NCI-H2171 (cell line): ENCODE results near the gene NSD1.
"Not testable (repeated sequence)": the region's sequence is repeated elsewhere in the genome, so short reads cannot be mapped to it uniquely, and the experiment has no call there.

Source experiments
- DNase-seq: peaks from one replicate; lab custom pipeline; 2025; lab: John Stamatoyannopoulos, UW

NSD1 gene

DNA sequence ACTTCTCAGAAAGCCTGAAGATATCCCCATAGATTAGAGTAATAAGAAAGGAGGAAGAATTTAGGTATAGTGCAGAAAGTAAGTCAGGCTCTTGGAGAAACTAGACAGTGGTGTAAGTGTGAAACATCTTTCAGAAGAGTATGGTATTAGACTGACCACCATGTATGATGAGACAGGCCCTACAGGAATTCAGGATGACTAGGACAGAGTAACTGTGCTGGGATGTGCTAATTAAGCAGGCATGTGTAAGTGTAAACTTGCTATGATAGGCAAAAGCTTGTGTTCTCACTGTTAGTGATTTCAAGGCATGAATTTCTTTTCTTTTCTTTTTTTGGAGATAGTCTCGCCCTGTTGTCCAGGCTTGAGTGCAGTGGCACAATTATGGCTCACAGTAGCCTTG is 99.2 kb downstream of the NSD1 start:
- DNase-seq, result no peak

DNA sequence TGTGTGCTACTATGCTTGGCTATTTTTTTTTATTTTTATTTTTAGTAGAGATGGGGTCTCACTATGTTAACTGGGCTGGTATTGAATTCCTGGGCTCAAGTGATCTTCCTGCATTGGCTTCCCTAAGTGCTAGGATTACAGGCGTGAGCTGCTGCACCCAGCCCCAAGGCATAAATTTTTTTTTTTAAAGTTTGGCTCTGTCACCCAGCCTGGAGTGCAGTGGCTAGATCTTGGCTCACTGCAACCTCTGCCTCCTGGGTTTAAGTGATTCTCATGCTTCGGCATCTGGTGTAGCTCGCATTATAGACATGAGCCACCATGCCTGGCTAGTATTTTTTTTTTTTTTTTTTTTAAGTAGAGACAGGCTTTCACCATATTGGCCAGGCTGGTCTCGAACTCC is 99.6 kb downstream of the NSD1 start:
- no peak for DNase-seq

DNA sequence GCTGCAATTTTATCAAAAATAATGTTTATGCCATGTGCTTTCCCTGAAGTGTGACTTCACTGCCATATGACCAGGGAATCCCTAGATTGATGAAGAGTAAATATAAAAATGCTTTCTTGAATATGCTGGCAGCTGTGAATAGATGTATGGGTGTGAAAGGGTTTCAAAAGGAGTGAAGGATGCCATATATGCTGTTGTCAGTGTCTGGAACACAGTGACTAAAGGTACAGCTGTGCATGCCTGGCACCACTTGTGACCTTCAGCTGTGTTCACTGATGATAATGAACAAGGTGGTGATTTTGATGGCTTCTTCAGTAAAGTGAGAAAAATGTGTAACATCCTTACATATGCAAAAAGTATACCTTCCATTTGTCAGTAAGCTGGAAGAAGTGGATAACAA is 100.2 kb downstream of the NSD1 start:
- no peak for DNase-seq

GRCh38 chr5:177234841-177235240 is 101.3 kb downstream of the NSD1 start:
- no peak for DNase-seq

GRCh38 chr5:177241768-177242167 is 108.2 kb downstream of the NSD1 start:
- DNase-seq, result no peak

- no peak for DNase-seq
Observed at GRCh38 chr5:177242304-177242703, 108.7 kb downstream of the NSD1 start.

- no peak for DNase-seq
Observed at GRCh38 chr5:177249761-177250537, 116.4 kb downstream of the NSD1 start.

GRCh38 chr5:177253252-177253651 is 119.7 kb downstream of the NSD1 start:
- no peak for DNase-seq

GRCh38 chr5:177256296-177256695 is 122.7 kb downstream of the NSD1 start:
- no peak for DNase-seq

DNA sequence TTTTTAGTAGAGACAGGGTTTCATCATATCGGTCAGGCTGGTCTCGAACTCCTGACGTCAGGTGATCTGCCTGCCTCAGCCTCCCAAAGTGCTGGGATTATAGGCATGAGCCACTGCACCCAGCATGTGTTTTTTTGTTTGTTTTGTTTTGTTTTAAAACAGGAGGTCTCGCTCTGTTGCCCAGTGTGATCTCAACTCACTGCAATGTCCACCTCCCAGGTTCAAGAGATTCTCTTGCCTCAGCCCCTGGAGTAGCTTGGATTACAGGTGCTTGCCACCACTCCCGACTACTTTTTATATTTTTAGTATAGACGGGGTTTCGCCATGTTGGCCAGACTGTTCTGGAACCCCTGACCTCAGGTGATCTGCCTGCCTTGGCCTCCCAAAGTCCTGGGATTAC is 125.1 kb downstream of the NSD1 start:
- not testable (repeated sequence) for DNase-seq

GRCh38 chr5:177260961-177261360 is 127.4 kb downstream of the NSD1 start:
- no peak for DNase-seq

DNA sequence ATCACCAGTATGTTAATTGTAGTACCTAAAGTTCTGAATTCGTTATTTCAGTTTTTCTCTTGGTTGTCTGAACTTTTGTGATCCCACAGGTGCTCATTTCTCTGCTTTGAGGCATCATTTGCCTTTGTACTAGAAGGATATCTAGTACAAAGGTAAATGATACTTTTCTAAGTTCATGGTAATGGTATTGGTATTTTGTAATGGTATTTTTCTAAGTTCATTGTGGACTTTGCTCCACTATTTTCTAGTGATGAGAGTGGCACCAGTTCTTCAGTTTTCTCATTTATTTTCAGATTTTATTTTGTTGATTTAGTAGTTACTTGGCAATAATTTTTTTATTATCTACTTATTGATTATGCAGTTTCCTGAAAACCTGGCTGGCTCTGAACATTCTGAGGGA is 127.9 kb downstream of the NSD1 start:
- no peak for DNase-seq

GRCh38 chr5:177264178-177264577 is 130.6 kb downstream of the NSD1 start:
- no peak for DNase-seq

- no peak for DNase-seq
Observed at GRCh38 chr5:177265395-177265794, 131.8 kb downstream of the NSD1 start.

- DNase-seq, result no peak
Observed at GRCh38 chr5:177269232-177269895, 135.8 kb downstream of the NSD1 start.

GRCh38 chr5:177269976-177270375 is 136.4 kb downstream of the NSD1 start:
- no peak for DNase-seq

DNA sequence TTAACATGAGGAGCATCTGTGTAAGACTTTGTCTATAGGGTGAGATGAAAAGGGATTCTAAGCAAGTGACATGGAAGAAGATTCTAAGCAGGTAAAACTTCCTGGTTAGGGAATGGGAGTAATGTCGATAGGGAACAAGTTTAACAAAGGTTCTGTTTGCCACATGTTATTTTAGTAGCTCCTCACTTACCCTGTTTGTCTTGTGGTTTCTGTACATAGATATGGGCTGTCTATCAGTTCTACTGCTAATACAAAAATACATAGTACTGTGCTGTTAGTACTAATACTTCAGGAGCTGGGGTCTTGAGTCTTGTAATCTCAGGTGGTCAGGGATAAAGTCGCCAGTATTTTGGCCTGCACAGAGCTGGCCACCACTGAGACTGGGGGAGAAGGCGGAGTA is 137.1 kb downstream of the NSD1 start:
- no peak for DNase-seq

DNA sequence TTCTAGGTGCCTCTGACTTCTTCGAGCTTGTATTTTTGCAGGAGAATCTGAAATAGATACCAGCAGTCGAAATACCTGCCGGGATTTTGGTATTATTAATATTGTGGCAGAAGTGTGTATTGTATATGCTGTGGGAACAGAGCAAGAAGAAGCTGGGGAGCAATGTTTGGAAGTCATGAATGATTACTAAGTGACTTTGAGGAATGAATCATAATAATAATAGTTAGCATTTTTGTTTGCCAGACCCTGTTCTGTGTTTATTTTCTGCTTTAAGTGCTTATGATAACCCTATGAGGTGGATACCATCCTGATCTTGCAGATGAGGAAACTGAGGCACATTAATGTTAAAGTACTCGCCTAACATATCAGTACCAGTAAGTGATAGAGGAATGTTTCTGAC is 137.5 kb downstream of the NSD1 start:
- DNase-seq, result no peak

DNA sequence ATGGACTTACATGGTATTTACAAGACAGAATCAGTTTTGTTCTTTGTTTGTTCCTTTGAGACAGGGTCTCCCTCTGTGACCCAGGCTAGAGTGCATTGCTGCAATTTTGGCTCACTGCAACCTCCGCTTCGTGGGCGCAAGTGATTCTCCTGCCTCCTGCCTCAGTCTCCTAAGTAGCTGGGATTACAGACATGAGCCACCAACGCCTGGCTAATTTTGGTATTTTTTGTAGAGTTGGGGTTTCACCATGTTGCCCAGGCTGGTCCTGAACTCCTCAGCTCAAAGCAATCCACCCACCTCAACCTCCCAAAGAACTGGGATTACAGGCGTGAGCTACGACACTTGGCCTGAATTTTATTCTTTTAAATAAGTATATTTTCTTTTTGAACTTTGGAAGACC is 142.3 kb downstream of the NSD1 start:
- DNase-seq, result no peak

DNA sequence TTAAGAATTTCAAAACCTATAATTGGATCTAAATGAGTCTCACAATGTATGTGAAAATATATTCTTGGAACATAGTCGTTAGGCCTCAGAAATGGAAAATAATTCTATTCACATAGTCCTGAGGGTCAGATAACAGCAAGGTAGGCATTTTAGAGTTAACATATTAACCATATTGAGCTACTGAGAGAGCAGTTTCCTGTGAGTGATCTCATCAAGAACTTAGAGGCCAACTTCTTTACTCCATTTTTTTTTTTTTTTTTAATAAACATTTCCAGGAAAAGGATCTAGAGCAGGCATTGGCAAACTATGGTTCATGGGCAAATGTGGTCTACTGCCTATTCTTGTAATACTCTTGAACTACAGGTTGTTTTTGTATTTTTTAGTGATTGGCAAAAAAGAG is 143.3 kb downstream of the NSD1 start:
- no peak for DNase-seq

GRCh38 chr5:177288191-177288590 is 154.6 kb downstream of the NSD1 start:
- no peak for DNase-seq

DNA sequence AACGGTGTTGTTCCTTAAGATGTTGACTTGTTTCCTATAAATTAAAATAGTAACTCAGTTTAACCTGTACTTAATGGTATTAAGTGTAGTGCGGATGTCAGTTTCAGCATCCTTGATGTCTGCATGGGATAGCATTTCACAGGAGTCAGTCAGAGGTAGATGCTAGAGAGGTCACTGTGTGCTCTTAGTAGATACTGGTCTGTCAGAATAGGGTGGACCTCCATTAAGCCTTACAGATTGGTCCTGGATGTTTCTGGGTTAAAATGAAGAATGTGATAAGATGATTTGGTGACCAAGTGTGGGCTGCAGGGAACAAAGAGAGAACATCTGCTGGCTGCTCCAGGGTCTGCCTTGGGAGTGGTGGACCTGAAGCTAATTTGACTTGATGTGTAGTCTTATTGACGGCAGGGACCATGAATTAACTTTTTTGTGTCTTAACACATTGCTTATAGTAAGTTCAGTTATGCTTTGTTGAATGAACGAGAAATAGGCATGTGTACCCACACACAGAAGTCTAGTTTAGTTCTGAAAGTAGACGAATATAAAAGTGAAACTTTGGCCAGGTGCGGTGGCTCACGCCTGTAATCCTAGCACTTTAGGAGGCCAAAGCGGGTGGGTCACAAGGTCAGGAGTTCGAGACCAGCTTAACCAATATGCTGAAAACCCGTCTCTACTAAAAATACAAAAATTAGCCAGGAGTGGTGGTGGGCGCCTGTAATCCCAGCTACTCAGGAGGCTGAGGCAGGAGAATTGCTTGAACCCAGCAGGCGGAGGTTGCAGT is 157.4 kb downstream of the NSD1 start:
- no peak for DNase-seq

GRCh38 chr5:177291735-177292134 is 158.2 kb downstream of the NSD1 start:
- DNase-seq, result no peak
